Motor neuron (in vitro differentiated cells): ENCODE measurements around the gene WWOX. TPM values are rescaled to one million over a fixed set of nuclear protein-coding genes. Genes with fewer than 3 reads are reported as not detected.
A peak's percentile ranks its signal among the peaks of the same experiment; 100 is the strongest.

ENCODE experiments used
- ATAC-seq, 8 experiments: fragments of 200-7000 bp; cut with Tn5 transposase; replicated peaks in 6 of 8; 2 replicates each; pipeline ENCODE4 v1.8.0; 2021; ENCODE audit warnings: mild to moderate bottlenecking in 8 of 8, moderate library complexity in 8 of 8
- H3K27ac ChIP-seq, 2 donors: fragments of 250-450 bp; sonication (Bioruptor Pico); 2 replicates each; pipeline ENCODE4 v1.9.0; 2021; ENCODE audit warnings: antibody characterized with exemption in 2 of 2, mild to moderate bottlenecking in 2 of 2, moderate library complexity in 1 of 2
- H3K4me1 ChIP-seq, 2 donors: fragments of 250-450 bp; sonication (Bioruptor Pico); replicated peaks in 1 of 2; 2 replicates each; pipeline ENCODE4 v1.6.1; 2021; ENCODE audit warnings: antibody characterized with exemption in 2 of 2, mild to moderate bottlenecking in 2 of 2, moderate library complexity in 1 of 2
- H3K4me3 ChIP-seq, 5 donors: fragments of 250-450 bp; sonication (Bioruptor Pico); 2 replicates each; pipeline ENCODE4 v1.9.0; 2021; ENCODE audit warnings: antibody characterized with exemption in 5 of 5, mild to moderate bottlenecking in 5 of 5, moderate library complexity in 4 of 5
- WGBS, 10 experiments: fragments of 450-650 bp; shearing (Covaris generic); methylation state at CpG; one replicate each; pipeline ENCODE4 v1.0.0; 2022; 5-methylcytosine and 5-hydroxymethylcytosine counted together
- in situ Hi-C, 9 experiments: fragments of 400-800 bp; cut with MboI; loops; one replicate each; pipeline ENCODE4 v1.15.0; 2021; ENCODE audit warnings: low sequenced_read_pairs in 9 of 9, low pct_unique_long_range_greater_than_20kb in 2 of 9; ENCODE audit not compliant: unreplicated experiment in 9 of 9
- total RNA-seq, 8 experiments: library from RNA; unstranded; fragments of 300-600 nt; gene quantifications; 2 replicates each; pipeline versions ENCODE4 v1.2.3 to v1.2.4, GENCODE V29; 2022

WWOX gene
- total RNA-seq, 8 experiments from 2014 or later: 10.3 to 27.8 (median 12.3) TPM

DNA sequence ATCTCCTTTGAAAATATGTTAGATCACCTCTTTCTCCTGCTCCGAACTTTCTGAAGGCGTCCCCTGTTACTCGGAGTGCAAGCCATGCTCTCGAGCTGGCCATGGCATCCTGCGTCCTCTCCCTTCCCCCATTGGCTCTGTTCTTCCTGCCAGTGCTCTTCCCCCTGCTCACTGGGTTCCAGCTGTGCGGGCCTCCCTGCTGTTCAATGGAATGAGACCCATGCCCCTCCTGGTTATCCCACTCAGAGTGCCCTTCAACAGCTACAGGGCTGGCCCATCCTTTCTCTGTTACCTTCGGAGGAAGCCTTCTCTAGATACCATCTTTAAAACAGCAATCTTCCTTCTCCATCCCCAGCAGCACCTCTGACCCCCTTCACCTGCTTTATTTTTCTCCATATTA is 996.8 kb downstream of the WWOX start:
- ATAC-seq: no peak
- no peak overlapping the region for H3K4me3 ChIP-seq
- H3K4me1 ChIP-seq: peaks cover 6 to 22% of the 10 kb centered on the region in 2 donors
- H3K27ac ChIP-seq: no peak overlapping the region
- 39 to 92% (median 84%) methylated on average over 2 to 6 of the region's 7 CpGs; no CpG with 5 or more reads in 2 of the 10 experiments for WGBS, 10 experiments
- in situ Hi-C loops: no loop called here

DNA sequence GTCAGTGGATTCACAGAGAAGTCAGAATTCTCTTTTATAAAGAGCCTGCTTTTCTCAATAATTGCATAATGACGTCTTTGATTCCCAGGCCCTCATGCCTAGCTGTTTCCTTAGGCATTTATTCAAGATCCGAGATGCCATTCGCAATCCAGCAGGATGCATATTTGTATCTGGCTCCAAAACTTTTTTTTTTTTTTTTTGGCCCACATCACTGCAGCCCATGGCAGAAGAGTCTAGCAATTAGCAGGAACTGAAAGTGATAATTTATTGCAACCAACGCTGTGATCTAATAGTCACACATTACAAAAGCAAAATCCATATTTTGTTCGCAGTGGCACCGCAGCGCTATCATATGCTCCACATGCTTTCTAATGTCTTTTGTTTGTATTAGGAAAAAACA is 997.7 kb downstream of the WWOX start:
- 0 to 100% (median 36%) methylated on average over 2 to 7 of the region's 7 CpGs; no CpG with 5 or more reads in 2 of the 10 experiments for WGBS, 10 experiments
- H3K4me3 ChIP-seq: no peak overlapping the region
- peak in 5 of 8 experiments; percentile 10 to 93 (median 42) for ATAC-seq
- no peak overlapping the region for H3K27ac ChIP-seq
- H3K4me1 ChIP-seq: peaks cover 6 to 22% of the 10 kb centered on the region in 2 donors
- in situ Hi-C loops: no loop called here

DNA sequence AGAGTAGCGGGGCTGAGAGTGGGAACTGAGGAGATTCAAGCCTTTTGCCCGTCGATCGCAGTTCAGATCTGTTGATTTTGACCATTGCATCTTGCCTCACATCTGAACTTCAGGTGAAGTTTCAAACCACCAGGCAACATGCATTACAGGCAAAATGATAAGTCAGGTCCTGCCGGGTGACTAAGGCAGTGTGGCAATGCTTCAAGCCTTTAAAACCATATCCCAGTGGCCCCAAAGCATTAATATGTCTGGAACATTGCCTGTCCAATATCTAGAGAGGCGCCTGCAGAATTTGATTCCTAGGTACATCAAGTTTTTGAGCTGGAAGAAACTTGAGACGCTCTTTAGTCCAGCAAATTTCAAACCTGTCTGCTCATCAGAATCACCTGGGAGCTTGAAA is 998.3 kb downstream of the WWOX start:
- Histone ChIP-seq H3K4me3 (no peak overlapping the region), H3K27ac (no peak overlapping the region), H3K4me1 (peaks cover 7 to 22% of the 10 kb centered on the region in 2 donors)
- in situ Hi-C loops: no loop called here
- 20 to 98% (median 87%) methylated on average over 1 to 5 of the region's 7 CpGs; no CpG with 5 or more reads in 2 of the 10 experiments for WGBS, 10 experiments
- ATAC-seq: no peak

DNA sequence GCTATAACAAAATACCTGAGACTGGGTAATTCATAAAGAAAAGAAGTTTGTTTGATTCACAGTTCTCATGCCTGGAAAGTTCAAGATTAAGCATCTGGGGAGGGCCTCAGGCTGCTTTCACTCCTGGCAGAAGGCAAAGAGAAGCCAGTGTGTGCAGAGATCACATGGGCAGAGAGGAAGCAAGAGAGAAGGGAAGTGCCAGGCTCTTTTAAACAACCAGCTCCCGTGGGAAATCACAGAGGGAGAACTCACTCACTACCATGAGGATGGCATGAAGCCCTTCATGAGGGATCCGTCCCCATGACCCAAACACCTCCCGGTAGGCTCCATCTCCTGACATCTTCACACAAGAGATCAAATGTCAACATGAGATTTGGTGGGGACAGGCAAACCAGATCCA is 999.5 kb downstream of the WWOX start:
- ATAC-seq: no peak
- in situ Hi-C loops: no loop called here
- WGBS, 10 experiments: 50 to 100% (median 100%) methylated on average over 1 to 3 of the region's 3 CpGs; no CpG with 5 or more reads in 7 of the 10 experiments
- H3K4me3 ChIP-seq: no peak overlapping the region
- peaks cover 13 to 32% of the 10 kb centered on the region in 2 donors for H3K4me1 ChIP-seq
- H3K27ac ChIP-seq: no peak overlapping the region

DNA sequence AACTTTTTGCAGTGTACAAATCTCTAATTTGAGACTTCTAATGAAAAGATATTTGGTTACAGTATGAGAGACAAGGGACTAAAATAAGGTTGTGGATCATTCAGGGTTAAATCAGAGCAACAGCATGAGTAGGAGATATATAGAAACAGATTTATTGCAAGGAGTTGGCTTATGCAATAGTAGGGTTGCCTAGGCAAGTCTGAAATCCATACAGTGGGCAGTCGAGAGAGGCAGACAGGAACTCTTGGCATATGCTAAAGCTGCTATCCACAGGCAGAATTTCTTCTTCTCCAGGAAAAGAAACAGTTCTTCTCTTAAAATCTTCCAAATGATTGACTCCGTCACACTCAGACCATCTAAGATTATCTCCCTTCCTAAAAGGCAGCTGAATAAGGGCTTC is 1000.3 kb downstream of the WWOX start:
- peak in 4 of 8 experiments; percentile 34 to 80 (median 58) for ATAC-seq
- H3K27ac ChIP-seq: no peak overlapping the region
- in situ Hi-C loops: no loop called here
- peaks cover 17 to 32% of the 10 kb centered on the region in 2 donors for H3K4me1 ChIP-seq
- 11 to 100% (median 75%) methylated on average over 1 to 2 of the region's 2 CpGs; no CpG with 5 or more reads in 1 of the 10 experiments for WGBS, 10 experiments
- no peak overlapping the region for H3K4me3 ChIP-seq

DNA sequence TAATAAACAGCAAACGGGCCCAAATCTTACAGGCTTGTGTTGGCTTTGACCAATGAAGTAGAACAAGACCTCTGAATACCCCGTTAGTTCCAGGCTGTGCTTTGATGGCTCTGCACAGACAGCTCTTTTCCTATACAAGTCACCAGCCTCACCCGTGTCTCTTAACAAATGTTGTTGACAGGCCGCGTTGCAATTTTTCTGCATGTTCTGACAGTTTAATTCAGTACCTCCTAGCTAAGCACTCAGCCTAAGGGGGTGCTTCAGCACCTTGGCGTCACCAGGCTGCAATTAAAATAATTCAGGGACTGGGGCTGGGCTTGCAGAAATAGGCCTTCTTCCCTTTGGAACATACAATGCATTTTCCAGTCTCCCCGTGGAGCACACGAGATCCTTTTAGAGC is 1001.0 kb downstream of the WWOX start:
- in situ Hi-C loops: no loop called here
- Histone ChIP-seq H3K27ac (no peak overlapping the region), H3K4me3 (no peak overlapping the region), H3K4me1 (peaks cover 18 to 32% of the 10 kb centered on the region in 2 donors)
- 18 to 72% (median 49%) methylated on average over 1 to 8 of the region's 8 CpGs; no CpG with 5 or more reads in 1 of the 10 experiments for WGBS, 10 experiments
- ATAC-seq: peak in 6 of 8 experiments; percentile 52 to 73 (median 66)

DNA sequence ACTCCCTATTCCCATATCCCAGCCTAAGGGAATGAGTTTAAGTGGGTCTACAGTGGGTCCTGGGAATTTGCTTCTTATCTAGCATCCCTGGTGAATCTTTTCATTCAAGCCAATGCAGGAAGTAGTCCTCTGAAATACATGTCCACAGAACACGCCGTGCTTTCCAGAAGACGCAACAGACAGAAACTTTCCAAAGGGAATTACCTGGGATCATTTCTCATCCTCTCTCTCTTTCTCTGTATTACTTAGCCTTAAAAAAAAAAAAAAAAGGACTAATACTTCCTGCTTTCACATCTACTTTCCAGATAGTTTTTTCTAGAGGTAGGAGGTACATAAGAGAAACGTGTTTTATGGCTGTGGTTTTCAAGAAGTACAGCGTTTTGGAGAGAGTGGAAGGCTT is 1002.0 kb downstream of the WWOX start:
- peaks cover 18 to 32% of the 10 kb centered on the region in 2 donors for H3K4me1 ChIP-seq
- no peak overlapping the region for H3K27ac ChIP-seq
- 0 to 100% (median 90%) methylated on average over 1 to 5 of the region's 5 CpGs; no CpG with 5 or more reads in 2 of the 10 experiments for WGBS, 10 experiments
- no peak overlapping the region for H3K4me3 ChIP-seq
- in situ Hi-C loops: no loop called here
- ATAC-seq: no peak

DNA sequence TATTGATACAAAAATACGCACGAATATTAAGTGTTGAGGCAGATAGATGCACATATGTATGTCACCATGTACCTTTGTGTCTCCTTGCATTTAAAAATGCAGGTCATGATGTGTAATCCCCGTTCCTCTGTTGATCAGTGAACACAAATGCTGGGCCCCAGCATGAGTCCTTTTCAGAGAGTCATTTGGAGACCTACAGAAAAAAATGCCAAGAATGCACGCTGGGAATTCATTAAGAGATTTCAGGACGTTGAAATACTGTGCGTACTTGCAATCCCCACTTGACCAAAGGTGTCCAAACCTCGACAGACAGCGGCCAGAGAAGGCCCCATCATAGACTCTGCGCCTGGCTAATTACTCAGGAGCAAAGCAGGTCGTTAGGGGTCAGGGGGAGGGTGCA is 1005.1 kb downstream of the WWOX start:
- H3K27ac ChIP-seq: no peak overlapping the region
- 5 to 84% (median 58%) methylated on average over 1 to 9 of the region's 10 CpGs for WGBS, 10 experiments
- no peak overlapping the region for H3K4me3 ChIP-seq
- in situ Hi-C loops: no loop called here
- H3K4me1 ChIP-seq: peaks cover 18 to 24% of the 10 kb centered on the region in 2 donors
- no peak for ATAC-seq

DNA sequence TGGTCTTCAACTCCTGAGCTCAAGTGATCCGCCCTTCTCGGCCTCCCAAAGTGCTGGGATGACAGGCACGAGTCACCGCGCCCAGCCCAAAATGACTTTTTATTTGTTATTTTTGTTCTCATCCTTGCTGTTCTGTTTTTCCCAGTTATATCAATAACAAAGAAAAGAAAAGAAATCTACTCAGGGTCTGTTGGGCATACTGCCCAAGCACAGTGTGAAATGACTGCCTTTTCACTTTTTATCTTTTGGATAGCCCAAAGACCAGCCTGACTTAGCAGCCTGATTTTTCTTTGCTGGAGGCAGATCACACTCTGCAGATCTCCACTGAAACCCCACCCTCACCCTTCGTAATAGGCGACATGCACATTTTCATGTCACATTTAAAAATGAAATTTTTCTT is 1007.8 kb downstream of the WWOX start:
- in situ Hi-C loops: no loop called here
- 46 to 100% (median 87%) methylated on average over 2 to 7 of the region's 7 CpGs for WGBS, 10 experiments
- H3K4me1 ChIP-seq: peaks cover 12% of the 10 kb centered on the region in 2 donors
- no peak for ATAC-seq
- H3K4me3 ChIP-seq: no peak overlapping the region
- H3K27ac ChIP-seq: no peak overlapping the region

DNA sequence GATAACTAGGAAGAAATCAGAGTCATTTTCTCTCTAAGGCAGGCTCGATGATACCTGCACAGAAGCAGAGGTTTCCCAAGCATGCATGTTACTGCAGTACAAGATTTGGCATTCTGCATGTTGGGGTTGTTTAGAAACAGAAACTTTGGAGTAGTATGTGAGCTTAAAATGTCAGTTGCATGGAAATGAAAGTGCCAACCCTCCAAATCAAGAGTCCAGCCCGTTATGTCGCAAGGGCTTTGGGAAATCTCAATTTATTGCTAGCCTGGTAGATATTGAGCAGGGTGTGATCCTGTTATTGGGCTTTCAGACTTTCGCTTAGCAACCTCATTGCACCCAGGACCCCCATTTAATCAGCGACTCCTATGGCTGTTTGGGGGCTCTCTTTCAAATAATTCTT is 1010.3 kb downstream of the WWOX start:
- WGBS, 10 experiments: 0 to 100% (median 86%) methylated on average over 1 to 5 of the region's 5 CpGs
- ATAC-seq: no peak
- in situ Hi-C loops: no loop called here
- Histone ChIP-seq H3K27ac (no peak overlapping the region), H3K4me1 (peaks cover under 1 to 2% of the 10 kb centered on the region in 2 donors), H3K4me3 (no peak overlapping the region)

DNA sequence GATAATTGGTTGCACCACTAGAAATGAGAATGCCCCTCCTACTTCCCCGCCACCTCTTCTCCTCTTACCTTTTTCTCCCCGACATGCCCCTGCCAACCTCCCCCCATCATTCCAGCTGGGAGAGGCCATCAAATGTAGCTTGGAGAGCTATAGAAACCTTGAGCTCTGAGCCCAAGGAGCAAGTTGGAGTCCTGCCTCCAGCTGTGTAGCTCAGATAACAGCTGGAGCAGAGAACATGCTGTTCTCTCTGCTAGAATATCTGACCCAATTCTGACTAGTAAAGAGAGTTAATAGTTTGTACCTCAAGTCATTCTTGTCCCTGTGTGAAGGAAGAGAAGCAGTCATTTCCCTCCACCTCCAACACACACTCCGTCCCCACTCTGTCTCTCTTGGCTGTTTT is 1010.8 kb downstream of the WWOX start:
- ATAC-seq: no peak
- no peak overlapping the region for H3K4me3 ChIP-seq
- H3K27ac ChIP-seq: no peak overlapping the region
- WGBS, 10 experiments: 40 to 100% (median 67%) methylated on average over 1 to 2 of the region's 3 CpGs; no CpG with 5 or more reads in 5 of the 10 experiments
- in situ Hi-C loops: no loop called here
- H3K4me1 ChIP-seq: peaks cover 0 to 2% of the 10 kb centered on the region in 2 donors

DNA sequence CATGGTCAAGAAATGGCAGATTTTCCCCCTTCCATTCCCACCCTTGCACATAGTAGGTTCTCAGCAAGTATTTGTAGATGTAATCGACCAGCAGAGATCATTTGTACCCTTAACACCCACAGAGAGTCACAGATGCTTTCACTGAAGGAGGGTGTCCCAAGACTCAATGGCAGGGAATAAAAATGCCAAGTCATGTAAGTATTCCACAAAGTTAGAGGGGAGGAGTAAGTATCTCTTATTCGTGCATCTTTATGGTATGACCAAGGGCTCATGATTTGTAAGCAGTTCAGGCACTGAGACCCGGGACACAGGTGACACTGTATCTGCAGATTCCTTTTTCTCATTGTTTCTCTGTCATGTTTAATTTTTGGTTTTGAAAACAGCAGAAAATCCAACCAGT is 1011.5 kb downstream of the WWOX start:
- in situ Hi-C loops: no loop called here
- H3K4me3 ChIP-seq: no peak overlapping the region
- 0 to 100% (median 82%) methylated on average over 2 to 3 of the region's 3 CpGs; no CpG with 5 or more reads in 4 of the 10 experiments for WGBS, 10 experiments
- ATAC-seq: no peak
- no peak overlapping the region for H3K27ac ChIP-seq
- peaks cover 0 to 2% of the 10 kb centered on the region in 2 donors for H3K4me1 ChIP-seq

DNA sequence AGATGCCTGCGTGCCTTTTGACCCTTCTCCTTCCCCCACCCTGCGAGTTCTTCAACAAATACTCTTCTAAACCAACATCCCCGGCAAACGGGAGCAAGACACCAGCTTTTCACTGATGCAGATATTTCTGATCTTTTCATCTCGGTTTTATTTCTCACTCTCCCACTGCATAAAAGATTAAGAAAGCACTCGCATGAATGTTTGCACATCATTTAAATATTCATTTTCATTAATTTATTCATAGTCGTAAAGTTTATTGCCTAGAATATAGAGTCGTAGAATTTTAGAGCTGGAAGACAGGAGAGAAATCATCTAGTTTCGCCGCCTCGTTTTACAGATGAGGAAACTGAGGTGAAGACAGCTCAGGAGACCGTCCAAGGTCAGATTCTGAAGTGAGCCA is 1013.0 kb downstream of the WWOX start:
- Histone ChIP-seq H3K27ac (no peak overlapping the region), H3K4me3 (no peak overlapping the region), H3K4me1 (peaks cover 0 to 2% of the 10 kb centered on the region in 2 donors)
- ATAC-seq: peak in 1 of 8 experiments; percentile 91
- 5 to 100% (median 91%) methylated on average over 2 to 12 of the region's 12 CpGs for WGBS, 10 experiments
- in situ Hi-C loops: no loop called here

DNA sequence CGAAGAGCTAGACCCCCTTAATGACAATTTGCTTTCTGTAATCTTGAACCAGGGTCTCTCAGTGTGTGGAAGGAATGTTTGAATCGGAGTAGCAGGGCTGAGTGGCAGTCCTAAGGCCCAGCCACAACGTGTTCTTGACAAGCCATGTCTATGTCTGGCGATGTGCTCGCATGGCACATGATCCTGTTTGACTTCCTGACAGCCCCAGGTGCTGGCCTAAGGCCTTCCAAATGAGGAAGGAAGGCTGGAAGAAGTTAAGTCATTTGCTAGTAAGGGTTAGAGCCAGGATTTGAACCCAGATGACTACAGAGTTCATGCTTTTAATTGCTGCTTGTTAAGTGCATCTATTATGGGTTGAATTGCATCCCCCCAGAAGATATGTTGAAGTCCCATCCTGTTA is 1014.4 kb downstream of the WWOX start:
- in situ Hi-C loops: no loop called here
- no peak overlapping the region for H3K4me3 ChIP-seq
- no peak for ATAC-seq
- 0 to 100% (median 77%) methylated on average over 1 to 4 of the region's 5 CpGs; no CpG with 5 or more reads in 4 of the 10 experiments for WGBS, 10 experiments
- peaks cover 0 to 2% of the 10 kb centered on the region in 2 donors for H3K4me1 ChIP-seq
- H3K27ac ChIP-seq: no peak overlapping the region
